Adrenal gland (tissue), 12 donors: ENCODE data around the gene MYBBP1A. TPM values are rescaled to one million over a fixed set of nuclear protein-coding genes. Genes with fewer than 3 reads are reported as not detected.

ENCODE experiments used
- DNase-seq, 7 donors: peaks; one replicate each; pipeline ENCODE4 v3.0.0-alpha.2; 2019 to 2020
- H3K27ac ChIP-seq, 5 donors: fragments of 200-600 bp; sonication (generic) in 4 of 5; 1 replicate in 3 of 5; 2 replicates in 2 of 5; pipeline versions ENCODE4 v1.5.1 to v1.8.0; 2016 to 2020; ENCODE audit warnings: mild to moderate bottlenecking in 1 of 5
- H3K27me3 ChIP-seq: fragments of 200-600 bp; 2 replicates; pipeline ENCODE4 v1.8.0; 2021
- H3K36me3 ChIP-seq, 2 donors: fragments of 200-600 bp; replicated peaks in 1 of 2; 1 replicate in 1 of 2; 2 replicates in 1 of 2; pipeline versions ENCODE4 v1.5.1 to v1.8.0; 2018 to 2022
- H3K4me1 ChIP-seq, 2 donors: fragments of 200-600 bp; replicated peaks in 1 of 2; 1 replicate in 1 of 2; 2 replicates in 1 of 2; pipeline versions ENCODE4 v1.5.1 to v1.8.0; 2018 to 2021
- H3K4me3 ChIP-seq, 4 donors: fragments of 200-600 bp; sonication (generic) in 3 of 4; one replicate each; pipeline ENCODE4 v1.5.1; 2016 to 2018
- H3K9me3 ChIP-seq, 3 donors: fragments of 200-600 bp; sonication (generic) in 1 of 3; replicated peaks in 1 of 3; 1 replicate in 2 of 3; 2 replicates in 1 of 3; pipeline versions ENCODE4 v1.5.1 to v1.8.0; 2016 to 2021
- CTCF ChIP-seq, 6 experiments: fragments of 450-650 bp in 4 of 6; fragments of 200-600 bp in 2 of 6; sonication (generic) in 1 of 6; IDR thresholded peaks; 1 replicate in 5 of 6; 2 replicates in 1 of 6; pipeline versions ENCODE4 v1.5.1 to v1.8.0; 2016 to 2021; ENCODE audit warnings: antibody characterized with exemption in 6 of 6, mild to moderate bottlenecking in 2 of 6, moderate library complexity in 1 of 6
- POLR2A ChIP-seq, 2 donors: fragments of 450-650 bp; IDR thresholded peaks; one replicate each; pipeline ENCODE4 v1.6.1; 2017; ENCODE audit warnings: antibody characterized with exemption in 2 of 2, mild to moderate bottlenecking in 2 of 2, moderate library complexity in 1 of 2
- WGBS, 4 donors: extraction: QIAGEN DNeasy Blood & Tissue Kit in 2 of 4; methylation state at CpG; one replicate each; pipeline versions ENCODE4 v1.1.5 to v1.1.7; 2013 to 2017; 5-methylcytosine and 5-hydroxymethylcytosine counted together
- intact Hi-C, 2 donors: fragments of 100-400 bp; cut with DNase I; formaldehyde crosslinking; loops; one replicate each; pipeline versions ENCODE4 v1.14.1 to v1.15.0; 2022 to 2023
- polyA plus RNA-seq, 3 donors: library from polyadenylated mRNA; stranded (reverse); fragments of 200-250 nt in 2 of 3; fragments of 350-450 nt in 1 of 3; fragmentation: Illumina TruSeq in 1 of 3; extraction: RNeasy Lipid Tissue Mini Kit (QIAGEN cat#74804) in 1 of 3; gene quantifications; one replicate each; pipeline ENCODE4 v1.2.3, GENCODE V29; 2013 to 2014
- total RNA-seq, 9 donors: library from RNA; depleted of rRNA in 4 of 9; stranded (reverse); fragments of >200 nt in 4 of 9; fragments of 120-200 nt in 1 of 9; fragmentation: NEBNext Ultra II Directional in 1 of 9; extraction: Animal tissue kit (Norgen Biotek cat#: 25700) in 1 of 9; gene quantifications; one replicate each; pipeline versions ENCODE4 v1.1.0 to v1.2.4, GENCODE V29; 2013 to 2023
- donor health status: healthy with polysubstance abuse.
- donor health status: Bipolar disorder and iron deficiency.
- donor health status: DM: yes; HTN: yes; CAD: no.
- donor health status: DM: no; HTN: no; CAD: no.
- donor health status: DM: no; HTN: no; CAD: no.
- donor health status: DM: yes; HTN: yes; CAD: no.

Gene MYBBP1A
- total and polyA plus RNA-seq, 12 donors, result 17.9 to 65.5 (median 42.4) TPM

DNA sequence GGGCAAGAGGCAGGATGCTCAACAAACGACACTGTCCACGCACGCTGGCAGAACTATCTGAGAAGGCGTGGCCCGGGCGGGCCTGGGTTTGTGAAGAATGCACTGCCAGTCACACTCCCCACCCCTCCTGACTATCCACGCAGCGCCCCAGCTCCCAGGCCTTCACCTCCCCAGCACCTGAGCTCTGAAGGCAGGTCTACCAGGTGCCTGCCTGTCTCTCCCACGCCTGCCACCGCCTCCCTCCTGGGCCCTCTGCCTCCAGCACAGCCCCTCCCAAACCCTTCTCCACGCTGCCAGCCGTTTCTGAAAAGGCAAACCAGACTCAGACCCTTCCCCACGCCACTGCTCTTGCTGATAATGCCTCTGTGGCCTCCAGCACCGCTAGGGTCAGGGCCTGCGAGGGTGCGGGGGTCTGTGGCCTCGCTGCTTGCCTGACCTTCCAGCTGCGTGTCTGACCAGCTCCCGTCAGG is 11.6 kb downstream of the MYBBP1A start:
- Histone ChIP-seq H3K27ac (no peak overlapping the region), H3K4me3 (no peak overlapping the region), H3K36me3 (peaks cover 0 to 82% of the 10 kb centered on the region in 2 donors), H3K27me3 (no peaks in the 10 kb centered on the region), H3K4me1 (no peaks in the 10 kb centered on the region), H3K9me3 (no peaks in the 10 kb centered on the region)
- 84 to 88% (median 85%) methylated on average over 14 to 19 of the region's 19 CpGs for WGBS, 4 donors
- DNase-seq, result no peak
- TF ChIP-seq POLR2A (IDR thresholded peaks at IDR 0.05) (no peak), CTCF (IDR thresholded peaks at IDR 0.05) (no peak)
- intact Hi-C loops, result loop anchor here in 1 of 2 donors (10.0 kb wide), 1 partner anchor 119 kb away; no protein-coding TSS in a partner anchor

DNA sequence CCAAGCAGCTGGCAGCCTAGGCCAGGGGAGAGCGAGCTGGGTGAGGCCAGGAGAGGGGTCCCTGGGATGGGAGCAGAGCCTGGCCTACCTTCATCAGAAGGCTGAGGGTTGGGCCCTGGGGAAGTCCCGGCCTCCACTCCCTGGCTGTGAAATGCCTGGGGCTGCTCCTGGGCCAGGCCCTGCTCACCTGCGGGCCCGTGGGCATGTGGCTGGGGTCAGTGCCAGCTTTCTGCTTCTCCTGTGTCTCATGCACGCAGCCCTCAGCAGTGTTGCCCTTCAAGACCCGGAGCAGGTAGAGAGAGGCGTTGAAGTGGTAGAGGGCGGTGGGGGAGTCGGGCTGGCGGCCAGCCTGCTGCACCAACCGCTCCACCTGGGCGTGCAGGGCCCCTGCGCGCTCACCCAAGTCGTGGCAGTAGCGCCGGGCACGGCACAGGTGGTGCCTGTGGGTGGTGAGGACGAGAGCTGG is 12.4 kb downstream of the MYBBP1A start:
- H3K4me3 ChIP-seq, result no peak overlapping the region
- intact Hi-C loops, result loop anchor here in 1 of 2 donors (10.0 kb wide), 1 partner anchor 118 kb away; no protein-coding TSS in a partner anchor
- DNase-seq, result no peak
- TF ChIP-seq CTCF (IDR thresholded peaks at IDR 0.05), result no peak
- TF ChIP-seq POLR2A (IDR thresholded peaks at IDR 0.05), result no peak
- H3K9me3 ChIP-seq, result no peaks in the 10 kb centered on the region
- H3K36me3 ChIP-seq, result peaks cover 0 to 75% of the 10 kb centered on the region in 2 donors
- WGBS, 4 donors, result 93 to 98% (median 95%) methylated on average over 14 to 19 of the region's 19 CpGs
- no peak overlapping the region for H3K27ac ChIP-seq
- peaks cover 0 to 4% of the 10 kb centered on the region in 2 donors for H3K4me1 ChIP-seq
- H3K27me3 ChIP-seq, result no peaks in the 10 kb centered on the region

- peaks cover 0 to 10% of the 10 kb centered on the region in 2 donors for H3K4me1 ChIP-seq
- no peak for DNase-seq
- H3K27me3 ChIP-seq, result no peaks in the 10 kb centered on the region
- H3K4me3 ChIP-seq, result no peak overlapping the region
- peak overlapping the region in 1 of 5 donors; percentile 61 for H3K27ac ChIP-seq
- H3K36me3 ChIP-seq, result peaks cover 0 to 70% of the 10 kb centered on the region in 2 donors
- TF ChIP-seq CTCF (IDR thresholded peaks at IDR 0.05) (no peak), POLR2A (IDR thresholded peaks at IDR 0.05) (no peak)
- intact Hi-C loops, result loop anchor here in 1 of 2 donors (10.0 kb wide), 1 partner anchor 117 kb away; no protein-coding TSS in a partner anchor
- H3K9me3 ChIP-seq, result no peaks in the 10 kb centered on the region
- WGBS, 4 donors, result 93 to 95% (median 94%) methylated on average over 6 to 14 of the region's 14 CpGs
These were observed 13.0 kb downstream of the MYBBP1A start for GRCh38 chr17:4542003-4542725.

GRCh38 chr17:4541328-4542002 is 13.7 kb downstream of the MYBBP1A start:
- DNase-seq, result no peak
- peak overlapping the region in 1 of 5 donors; percentile 61 for H3K27ac ChIP-seq
- H3K27me3 ChIP-seq, result no peaks in the 10 kb centered on the region
- TF ChIP-seq CTCF (IDR thresholded peaks at IDR 0.05), result no peak
- no peak for TF ChIP-seq POLR2A (IDR thresholded peaks at IDR 0.05)
- H3K36me3 ChIP-seq, result peaks cover 0 to 63% of the 10 kb centered on the region in 2 donors
- no peaks in the 10 kb centered on the region for H3K9me3 ChIP-seq
- no peak overlapping the region for H3K4me3 ChIP-seq
- WGBS, 4 donors, result 82 to 86% (median 85%) methylated on average over 13 to 29 of the region's 29 CpGs
- intact Hi-C loops, result loop anchor here in 1 of 2 donors (10.0 kb wide), 1 partner anchor 117 kb away; no protein-coding TSS in a partner anchor
- peaks cover 3 to 17% of the 10 kb centered on the region in 2 donors for H3K4me1 ChIP-seq
